Measurements from ENCODE around the gene ALPI.

The ALPI gene

DNA sequence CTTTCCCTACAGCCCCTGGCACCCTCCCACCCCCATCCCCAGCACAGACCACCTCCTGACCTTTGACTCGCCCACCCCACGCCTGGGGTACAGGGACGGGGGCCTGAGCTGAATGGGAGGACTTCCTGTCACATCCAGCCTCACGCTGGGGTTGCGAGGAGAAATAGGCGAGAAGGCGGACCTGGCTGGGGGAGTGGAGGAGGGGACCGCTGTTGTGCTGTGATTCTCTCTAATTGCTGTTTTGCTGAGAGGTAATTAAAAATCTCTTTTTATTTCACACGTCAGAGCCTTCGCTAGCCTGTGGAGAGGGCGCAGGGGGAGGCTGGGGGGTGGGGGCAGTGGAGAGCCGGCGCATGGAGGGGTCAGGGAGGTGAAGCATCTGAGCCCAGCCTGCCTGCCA, 41.4 kb downstream of the ALPI start:
- DNase-seq (ENCODE audit: low read depth in 2 of 2) = no peak

DNA sequence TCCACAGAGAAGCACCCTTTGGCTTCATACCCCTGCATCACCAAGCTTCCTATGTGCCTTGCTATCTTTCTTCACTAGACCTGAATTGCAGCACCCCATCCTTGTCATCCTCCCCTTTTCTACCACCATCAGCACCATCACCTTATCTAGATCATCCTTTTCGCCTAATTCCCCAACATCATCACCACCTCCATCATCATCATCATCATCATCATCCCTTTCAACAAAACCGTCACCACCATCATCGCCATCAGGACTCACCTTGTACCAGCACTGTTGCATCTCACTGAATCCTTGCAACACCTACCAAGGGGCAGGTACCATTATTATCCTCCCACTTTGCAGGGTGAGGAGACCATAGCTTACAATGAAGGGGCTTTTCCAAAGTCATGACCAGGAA, 42.5 kb downstream of the ALPI start:
- no peak for DNase-seq (ENCODE audit: low read depth in 2 of 2)

DNA sequence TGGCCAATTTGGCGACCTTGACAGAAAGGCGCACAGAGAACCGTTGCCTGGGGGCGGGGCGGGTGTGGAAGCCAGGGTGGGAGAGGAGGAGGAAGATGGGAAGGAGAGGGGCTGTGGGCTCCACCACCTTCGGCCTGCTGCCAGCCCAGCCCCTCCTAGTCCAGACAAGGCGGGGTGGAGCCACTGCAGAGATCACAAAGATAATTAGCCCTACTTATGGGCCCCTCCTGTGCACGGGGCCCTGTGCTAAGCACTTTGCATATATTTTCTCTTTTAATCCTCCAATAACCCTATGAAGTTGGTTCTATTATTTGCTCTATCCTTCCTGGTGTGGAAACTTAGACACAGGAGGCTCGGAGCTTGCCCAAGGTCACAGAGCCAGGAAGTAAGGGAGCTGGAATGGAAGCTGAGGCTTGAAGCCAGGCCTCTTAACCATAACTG, 45.4 kb downstream of the ALPI start:
- DNase-seq (ENCODE audit: low read depth in 2 of 2) = no peak

DNA sequence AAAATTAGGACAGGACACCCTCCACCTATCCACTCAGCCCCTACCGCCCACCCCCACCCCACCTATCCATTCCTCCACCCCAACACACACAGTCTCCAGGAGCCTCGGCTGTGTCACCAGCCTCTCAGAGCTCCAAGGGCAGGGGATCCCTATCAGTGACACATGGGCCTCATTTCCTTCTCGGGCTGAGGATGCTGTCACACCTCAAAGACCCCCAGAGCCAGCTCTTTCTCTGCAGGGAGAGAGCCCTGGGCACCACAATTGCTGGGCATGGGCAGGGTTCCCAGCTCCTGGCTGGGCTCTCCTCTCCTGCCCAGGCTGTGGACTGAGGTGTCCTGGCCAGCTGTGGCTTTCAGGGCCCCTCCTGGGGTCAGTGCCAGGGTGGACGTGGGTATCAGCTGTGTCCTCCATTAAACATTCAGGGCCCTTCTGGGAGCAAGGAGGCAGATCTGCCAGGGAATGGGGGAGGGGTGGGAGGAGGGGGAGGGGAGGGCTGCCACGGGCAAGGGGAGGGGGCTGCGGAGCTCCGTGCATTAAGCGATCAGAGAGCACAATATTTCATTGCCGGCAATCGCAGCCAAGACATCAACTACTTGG, 45.9 kb downstream of the ALPI start:
- no peak for DNase-seq (ENCODE audit: low read depth in 2 of 2)

DNA sequence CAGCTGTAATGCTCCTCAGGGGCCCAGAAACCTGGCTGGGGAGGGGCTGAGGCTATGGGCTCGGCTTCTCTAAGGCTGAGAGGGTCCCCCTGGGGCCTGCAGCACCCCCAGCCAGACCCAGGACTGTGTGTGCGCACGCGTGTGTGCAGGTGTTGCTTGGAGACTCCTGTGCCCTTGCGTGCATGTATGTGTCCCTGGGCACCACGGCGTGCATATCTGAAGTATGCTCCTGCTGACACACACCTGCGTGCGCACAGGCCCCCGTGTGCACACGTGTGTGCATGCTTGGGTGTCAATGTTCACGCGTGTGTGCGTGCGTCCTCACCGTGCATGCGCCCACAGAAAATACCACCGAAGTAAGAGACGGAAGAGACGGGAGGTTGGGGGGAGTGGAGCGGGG, 46.6 kb downstream of the ALPI start:
- no peak for DNase-seq (ENCODE audit: low read depth in 2 of 2)

DNA sequence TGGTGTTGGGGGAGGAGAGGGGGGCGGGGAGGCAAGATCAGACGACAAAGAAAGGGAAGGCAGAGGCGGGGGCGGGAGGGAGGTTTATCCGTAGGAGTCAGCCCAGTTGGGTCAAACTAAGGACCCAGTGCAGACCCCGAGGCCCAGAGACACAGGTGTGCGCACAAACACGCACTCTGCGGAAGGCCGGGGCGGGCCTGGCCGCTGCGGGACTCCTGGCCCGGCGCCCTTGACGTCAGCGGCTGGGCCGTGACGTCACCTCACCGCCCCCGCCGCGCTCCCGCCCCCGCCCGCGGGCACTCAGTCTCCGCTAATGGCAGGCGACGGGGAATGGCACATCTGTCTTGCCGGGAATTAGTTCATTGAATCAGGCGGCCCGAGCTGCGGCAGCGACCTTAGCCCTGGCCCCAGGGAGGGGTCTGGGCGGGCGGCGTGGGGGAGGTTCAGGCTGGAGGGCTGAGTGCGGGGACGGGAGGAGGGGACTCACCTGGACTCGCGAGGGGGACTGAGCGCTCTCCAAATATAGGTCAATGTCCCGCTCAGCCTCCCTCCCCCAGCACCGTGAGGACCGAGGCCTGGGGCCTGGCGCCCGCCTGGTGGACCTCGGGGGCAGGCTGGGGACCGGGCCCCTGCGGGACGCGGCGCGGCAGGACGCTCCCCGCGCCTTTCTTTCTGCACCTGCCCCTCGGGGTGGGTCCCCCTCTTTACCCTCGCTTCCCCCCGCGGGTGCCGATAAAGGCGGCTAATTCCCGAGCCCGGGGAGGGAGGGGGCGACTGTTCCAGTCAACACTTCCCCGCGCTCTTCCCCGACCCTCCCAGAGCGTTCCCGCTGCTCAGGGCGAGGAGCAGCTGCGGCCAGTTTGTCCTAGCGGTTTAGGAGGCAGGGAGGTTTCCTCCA, 47.2 kb downstream of the ALPI start:
- peak in 1 of 2 donors; percentile 34 for DNase-seq (ENCODE audit: low read depth in 2 of 2)

DNA sequence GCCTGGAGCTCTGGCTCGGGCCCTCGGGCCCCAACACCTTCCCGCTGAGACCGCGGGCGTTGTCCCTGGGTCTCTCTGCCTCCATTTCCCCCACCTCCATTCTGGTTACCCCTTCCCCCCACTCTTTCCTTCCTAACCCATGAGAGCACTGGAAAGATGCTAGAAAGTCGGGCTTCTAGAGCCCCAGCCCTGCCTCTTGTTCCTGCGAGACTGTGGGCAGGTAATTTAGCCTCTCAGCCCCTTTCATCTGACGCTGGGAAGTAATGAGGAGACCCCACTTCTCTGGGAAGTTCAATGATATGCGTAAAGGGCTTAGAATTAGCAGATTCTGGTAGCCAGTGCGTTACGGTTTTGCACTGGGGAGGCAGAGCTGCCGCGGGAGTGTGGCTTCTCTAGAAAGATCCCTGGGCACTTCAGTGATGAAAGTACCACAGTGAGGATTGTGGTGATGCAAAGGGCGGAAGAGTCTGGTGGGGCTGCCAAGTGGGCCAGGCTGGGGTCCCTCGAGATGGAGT, 47.9 kb downstream of the ALPI start:
- DNase-seq (ENCODE audit: low read depth in 2 of 2) = no peak

DNA sequence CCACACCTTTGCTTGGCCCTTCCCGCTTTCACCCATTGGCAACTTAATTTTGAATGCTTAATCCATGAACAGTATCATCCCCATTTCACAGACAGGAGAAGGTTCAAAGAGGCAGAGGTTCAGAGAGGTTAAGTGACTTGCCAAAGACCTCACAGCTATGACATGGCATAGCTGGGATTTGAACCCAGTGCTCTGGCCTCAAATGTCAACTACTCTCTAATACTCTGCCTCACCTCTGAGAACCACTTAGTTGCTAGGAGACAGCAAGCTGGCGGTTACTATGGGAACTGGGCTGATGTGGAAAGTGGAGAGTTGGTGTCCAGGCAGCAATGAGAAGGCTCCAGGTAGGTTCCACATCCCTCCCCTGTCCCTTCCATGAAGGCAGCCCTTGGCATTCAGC, 48.5 kb downstream of the ALPI start:
- no peak for DNase-seq (ENCODE audit: low read depth in 2 of 2)

DNA sequence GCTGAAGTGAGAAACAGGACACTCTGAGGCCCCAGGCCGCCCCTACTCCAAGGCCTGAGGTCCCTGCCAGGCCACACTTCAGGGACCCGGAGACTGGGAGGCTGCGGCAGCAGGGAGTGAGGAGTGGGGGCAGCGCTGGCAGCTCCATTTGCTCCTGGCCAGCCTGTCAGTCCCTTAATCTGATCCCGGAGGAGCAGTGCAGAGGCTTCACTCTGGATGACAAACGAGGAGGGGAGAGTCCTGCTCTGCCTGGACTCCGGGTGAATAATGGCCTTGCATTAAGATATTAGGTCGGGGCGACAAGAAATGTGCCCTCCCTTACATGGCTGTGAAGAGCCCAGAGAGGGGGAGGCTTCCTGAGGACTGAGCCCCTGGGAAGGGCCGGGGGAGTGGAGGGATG, 49.9 kb downstream of the ALPI start:
- no peak for DNase-seq (ENCODE audit: low read depth in 2 of 2)

DNA sequence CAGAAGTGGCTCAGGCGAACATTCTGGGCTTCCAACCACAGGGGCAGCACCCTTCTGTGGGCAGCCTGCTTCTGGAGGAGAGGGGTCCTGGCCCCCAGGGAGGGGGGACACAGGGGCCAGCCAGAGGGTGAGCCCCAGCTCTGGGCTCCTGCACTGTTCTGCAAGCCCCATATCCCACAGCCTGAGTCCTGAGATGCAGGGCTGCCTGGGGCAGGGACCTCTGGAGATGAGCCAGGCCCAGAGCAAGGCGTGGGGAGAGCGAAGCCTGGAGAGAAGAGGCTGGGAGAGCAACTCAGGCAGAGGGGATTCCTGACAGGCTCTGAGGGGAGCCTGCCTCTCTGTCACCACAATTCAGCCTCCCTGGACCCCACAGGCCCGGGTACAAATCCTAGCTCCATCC, 50.8 kb downstream of the ALPI start:
- no peak for DNase-seq (ENCODE audit: low read depth in 2 of 2)

DNA sequence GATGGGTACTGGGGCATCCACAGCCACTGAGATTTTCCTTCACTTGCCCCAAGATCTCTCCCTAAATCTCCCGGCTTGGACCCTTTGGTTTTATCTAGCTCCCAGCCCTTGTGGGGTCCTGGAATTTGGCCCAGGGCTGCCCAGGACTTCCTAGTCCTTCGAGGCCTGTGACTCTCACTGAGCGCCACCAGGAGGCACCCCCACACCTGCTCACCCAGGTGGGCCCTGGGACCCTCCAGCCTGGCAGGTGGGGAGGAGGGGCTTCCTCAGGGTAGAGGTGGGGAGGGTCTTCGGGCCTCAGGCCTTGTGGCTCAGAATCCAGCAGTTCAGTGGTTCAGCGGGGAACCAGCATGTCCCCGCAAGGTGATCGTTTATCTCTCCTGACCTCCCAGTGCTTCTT, 52.3 kb downstream of the ALPI start:
- DNase-seq (ENCODE audit: low read depth in 2 of 2) = no peak

Measured in activated CD4-positive, alpha-beta T cell treated with anti-CD3 and anti-CD28 coated beads for 24 hours (primary cell).